Adipocyte (in vitro differentiated cells): ENCODE results near the gene AXIN2.

Source experiments
- DNase-seq: peaks from one replicate; pipeline ENCODE4 v3.0.0-alpha.2; 2015; ENCODE audit warnings: low read depth
- H3K27me3 ChIP-seq: replicated peaks from 2 replicates; pipeline ENCODE4 v1.7.0; 2013; ENCODE audit warnings: mild to moderate bottlenecking, low read length, moderate library complexity; ENCODE audit not compliant: control insufficient read depth, insufficient read depth
- H3K36me3 ChIP-seq: 2 replicates; pipeline ENCODE4 v1.7.0; 2013; ENCODE audit warnings: low read length, mild to moderate bottlenecking, moderate library complexity; ENCODE audit not compliant: control insufficient read depth, insufficient read depth, severe bottlenecking
- H3K4me1 ChIP-seq: 2 replicates; pipeline ENCODE4 v1.7.0; 2013; ENCODE audit warnings: mild to moderate bottlenecking, low read length, moderate library complexity; ENCODE audit not compliant: control insufficient read depth, insufficient read depth
- H3K4me3 ChIP-seq: 2 replicates; pipeline ENCODE4 v1.7.0; 2013; ENCODE audit warnings: mild to moderate bottlenecking, low read length, moderate library complexity
- H3K9ac ChIP-seq: 2 replicates; pipeline ENCODE4 v1.7.0; 2013; ENCODE audit warnings: mild to moderate bottlenecking, low read length, moderate library complexity
- H3K9me3 ChIP-seq: 2 replicates; pipeline ENCODE4 v1.7.0; 2013; ENCODE audit warnings: mild to moderate bottlenecking, low read length, moderate library complexity; ENCODE audit not compliant: control insufficient read depth

AXIN2 gene

DNA sequence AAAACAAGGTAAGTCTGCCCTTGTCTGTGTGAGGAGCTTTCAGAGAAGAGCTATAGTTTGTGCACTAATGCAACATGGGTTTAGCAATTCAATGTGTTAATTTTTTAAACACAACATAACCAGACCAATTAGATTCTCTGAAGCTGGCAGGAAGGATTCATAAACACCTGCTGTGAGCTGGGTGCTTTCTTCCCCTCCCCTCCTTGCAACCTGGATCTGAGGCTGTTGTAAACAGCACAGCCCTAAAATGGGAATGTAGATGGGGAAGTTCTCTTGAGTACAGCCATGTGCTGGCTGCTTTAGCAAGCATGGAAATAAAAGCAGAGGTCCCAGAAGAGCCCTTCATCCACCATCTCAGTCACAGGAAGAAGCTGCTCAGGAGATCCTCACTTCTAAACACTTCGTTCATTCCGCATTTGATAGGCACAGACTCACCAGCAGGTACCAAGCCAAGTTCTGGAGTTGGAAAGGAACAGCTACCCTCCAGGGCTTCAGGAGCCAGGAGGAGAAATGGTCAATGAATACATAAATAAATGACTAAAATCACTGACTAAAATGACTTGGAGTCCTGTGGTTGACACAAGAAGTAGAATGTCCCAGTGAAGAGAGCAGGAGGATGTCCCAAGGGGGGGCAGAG, 21.7 kb downstream of the AXIN2 start:
- H3K9me3 ChIP-seq: no peaks in the 10 kb centered on the region
- H3K27me3 ChIP-seq: no peaks in the 10 kb centered on the region
- peaks cover 9% of the 10 kb centered on the region for H3K4me1 ChIP-seq
- peaks cover 76% of the 10 kb centered on the region for H3K36me3 ChIP-seq
- H3K4me3 ChIP-seq: no peak overlapping the region
- H3K9ac ChIP-seq: no peak overlapping the region
- DNase-seq: no peak

DNA sequence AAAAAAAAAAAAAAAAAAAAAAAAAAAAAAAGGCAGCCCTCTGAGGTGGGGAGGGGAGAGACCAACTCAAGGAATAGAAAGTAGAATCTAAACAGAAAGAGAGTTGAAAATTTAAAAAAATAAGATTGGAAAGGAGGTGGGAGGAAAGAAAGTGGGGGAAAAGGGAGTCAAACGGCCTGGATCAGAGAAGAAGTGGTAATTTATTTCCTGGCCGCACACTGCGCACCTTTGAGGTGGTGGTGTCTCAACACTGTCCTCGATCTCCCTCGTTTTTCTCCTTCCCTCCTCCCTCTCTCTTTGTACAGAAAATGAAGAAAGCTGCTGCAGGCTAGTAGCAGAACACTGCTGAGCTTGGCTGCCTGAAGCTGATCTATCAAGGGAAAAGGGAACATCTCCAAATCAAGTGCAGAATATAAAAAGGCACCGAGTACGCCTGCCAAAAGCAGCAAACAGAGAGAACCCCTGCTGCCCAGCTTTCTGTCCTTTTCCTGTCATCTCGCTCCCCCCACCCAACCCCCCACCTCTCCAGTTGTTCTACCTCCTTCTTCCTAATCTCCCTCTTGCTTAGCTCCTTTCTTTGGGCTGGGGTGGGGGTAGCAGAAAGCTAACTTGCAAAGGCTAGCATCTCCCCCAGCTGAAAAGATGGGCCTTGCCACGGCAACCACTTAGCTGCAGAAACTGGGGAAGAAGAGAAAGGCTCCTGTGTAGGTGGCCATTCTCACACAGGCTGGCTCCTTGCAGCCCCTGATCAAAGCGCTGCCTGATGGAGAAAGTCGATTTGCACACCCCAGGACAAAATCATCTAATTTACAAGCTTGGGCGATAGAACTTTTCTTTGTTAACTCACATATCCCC, 22.5 kb downstream of the AXIN2 start:
- Histone ChIP-seq H3K27me3 (no peaks in the 10 kb centered on the region), H3K9ac (no peak overlapping the region), H3K4me1 (peaks cover 9% of the 10 kb centered on the region), H3K9me3 (no peaks in the 10 kb centered on the region), H3K36me3 (peaks cover 82% of the 10 kb centered on the region), H3K4me3 (no peak overlapping the region)
- DNase-seq: no peak

GRCh38 chr17:65537845-65538674, 23.4 kb downstream of the AXIN2 start:
- Histone ChIP-seq H3K36me3 (peaks cover 83% of the 10 kb centered on the region), H3K9me3 (no peaks in the 10 kb centered on the region), H3K9ac (no peak overlapping the region), H3K27me3 (no peaks in the 10 kb centered on the region), H3K4me3 (no peak overlapping the region), H3K4me1 (peaks cover 9% of the 10 kb centered on the region)
- no peak for DNase-seq

DNA sequence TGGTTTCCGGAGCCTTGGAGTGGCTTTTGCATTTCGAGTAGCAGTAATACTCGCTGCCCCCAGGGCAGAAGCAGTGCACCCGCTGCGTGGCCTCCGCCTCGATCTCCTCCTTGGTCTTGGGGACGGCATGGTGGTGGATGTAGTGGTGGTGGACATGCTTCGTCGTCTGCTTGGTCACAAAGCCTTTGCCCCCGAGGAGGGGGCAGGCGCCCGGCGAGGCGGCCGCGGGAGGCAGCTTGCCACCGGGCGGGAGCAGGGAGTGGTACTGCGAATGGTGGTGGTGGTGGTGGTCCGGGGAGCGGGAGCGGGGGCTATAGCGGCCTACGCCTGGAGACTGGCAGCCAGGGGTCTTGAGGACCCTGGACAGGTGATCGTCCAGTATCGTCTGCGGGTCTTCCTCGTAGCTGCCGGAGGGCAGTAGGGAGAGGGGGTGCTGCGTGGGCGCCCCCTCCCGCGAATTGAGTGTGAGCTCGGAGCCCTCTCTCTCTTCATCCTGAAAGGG, 24.1 kb downstream of the AXIN2 start:
- Histone ChIP-seq H3K36me3 (peaks cover 90% of the 10 kb centered on the region), H3K9me3 (no peaks in the 10 kb centered on the region)

DNA sequence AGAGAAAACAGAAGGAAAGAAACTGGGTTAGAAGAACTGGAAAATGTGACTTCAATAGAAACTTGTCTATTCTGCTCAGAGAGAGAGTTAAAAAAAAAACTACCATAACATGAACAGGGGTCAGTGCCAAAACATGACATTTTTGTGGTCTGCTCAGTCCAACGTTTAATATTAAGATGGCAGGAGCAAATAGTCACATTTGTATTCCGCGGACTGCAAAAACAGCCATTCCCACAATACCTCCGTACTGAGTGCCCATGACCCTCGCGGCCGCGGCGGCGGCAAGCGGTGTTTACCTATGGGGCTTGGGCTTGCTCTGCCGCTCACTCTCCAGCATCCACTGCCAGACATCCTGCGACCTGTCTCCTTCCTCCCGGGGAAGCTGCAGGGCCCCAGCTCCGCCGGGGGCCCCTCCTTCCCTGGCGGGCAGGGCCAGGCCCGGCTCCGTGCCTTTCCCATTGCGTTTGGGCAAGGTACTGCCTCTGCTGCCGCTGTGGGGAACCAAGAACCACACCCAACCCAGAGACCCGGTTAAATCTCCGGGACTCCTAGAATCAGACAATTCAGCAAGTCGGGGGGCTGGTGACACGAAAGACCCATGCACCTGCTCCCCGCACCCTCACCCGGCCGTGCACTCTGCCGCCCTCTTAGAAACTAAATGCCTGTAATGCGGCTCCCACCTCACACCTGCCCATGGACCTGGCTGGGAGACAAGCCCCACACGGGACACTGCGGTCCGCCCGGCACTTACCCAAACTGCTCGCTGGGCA, 24.7 kb downstream of the AXIN2 start:
- H3K36me3 ChIP-seq: peaks cover 89% of the 10 kb centered on the region
- no peak overlapping the region for H3K9ac ChIP-seq
- no peaks in the 10 kb centered on the region for H3K9me3 ChIP-seq
- no peaks in the 10 kb centered on the region for H3K27me3 ChIP-seq
- no peak for DNase-seq
- H3K4me1 ChIP-seq: peaks cover 20% of the 10 kb centered on the region
- H3K4me3 ChIP-seq: no peak overlapping the region

More for the DNA sequence above, 24.1 kb downstream of the AXIN2 start:
- Histone ChIP-seq H3K9ac (no peak overlapping the region), H3K4me1 (peaks cover 14% of the 10 kb centered on the region), H3K4me3 (no peak overlapping the region), H3K27me3 (no peaks in the 10 kb centered on the region)
- DNase-seq: no peak

DNA sequence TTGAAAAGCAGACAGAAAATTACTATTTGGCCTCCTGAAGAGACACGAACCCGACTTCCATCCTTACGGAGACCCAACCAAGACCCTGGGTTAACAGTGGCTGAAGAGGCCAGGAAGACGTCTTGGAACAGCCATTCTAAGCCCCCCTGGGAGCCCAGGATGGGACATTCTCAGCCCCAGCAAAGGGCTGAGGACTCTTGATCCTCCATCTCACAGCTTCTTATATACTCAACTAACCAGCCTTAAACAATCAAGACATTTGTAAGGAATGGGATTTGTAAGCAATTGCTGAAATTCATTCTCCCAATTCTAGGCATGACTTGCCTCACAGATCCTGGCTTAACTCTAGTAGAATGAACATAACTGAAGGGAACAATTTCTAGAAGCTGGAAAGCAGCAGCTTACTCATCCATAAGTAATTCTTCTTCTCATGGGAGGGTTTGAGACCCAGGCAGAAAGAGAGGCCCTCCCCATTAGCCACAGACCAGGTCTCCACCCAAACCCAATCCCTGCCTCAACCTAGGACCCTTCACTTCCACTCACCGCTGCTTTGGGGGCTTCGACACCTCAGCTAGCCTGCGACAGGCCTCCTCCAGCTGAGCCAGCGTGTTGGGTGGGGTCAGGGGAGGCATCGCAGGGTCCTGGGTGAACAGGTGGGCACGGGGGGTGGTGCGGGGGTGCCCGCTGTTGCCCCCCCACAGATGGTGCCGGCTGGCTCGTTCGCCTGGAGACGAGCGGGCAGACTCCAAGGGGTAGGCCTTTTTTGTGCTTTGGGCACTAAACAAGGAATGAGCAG, 25.5 kb downstream of the AXIN2 start:
- DNase-seq: peak; percentile 37
- H3K9me3 ChIP-seq: no peaks in the 10 kb centered on the region
- H3K4me3 ChIP-seq: no peak overlapping the region
- peaks cover 82% of the 10 kb centered on the region for H3K36me3 ChIP-seq
- H3K9ac ChIP-seq: no peak overlapping the region
- peaks cover 28% of the 10 kb centered on the region for H3K4me1 ChIP-seq
- no peaks in the 10 kb centered on the region for H3K27me3 ChIP-seq

DNA sequence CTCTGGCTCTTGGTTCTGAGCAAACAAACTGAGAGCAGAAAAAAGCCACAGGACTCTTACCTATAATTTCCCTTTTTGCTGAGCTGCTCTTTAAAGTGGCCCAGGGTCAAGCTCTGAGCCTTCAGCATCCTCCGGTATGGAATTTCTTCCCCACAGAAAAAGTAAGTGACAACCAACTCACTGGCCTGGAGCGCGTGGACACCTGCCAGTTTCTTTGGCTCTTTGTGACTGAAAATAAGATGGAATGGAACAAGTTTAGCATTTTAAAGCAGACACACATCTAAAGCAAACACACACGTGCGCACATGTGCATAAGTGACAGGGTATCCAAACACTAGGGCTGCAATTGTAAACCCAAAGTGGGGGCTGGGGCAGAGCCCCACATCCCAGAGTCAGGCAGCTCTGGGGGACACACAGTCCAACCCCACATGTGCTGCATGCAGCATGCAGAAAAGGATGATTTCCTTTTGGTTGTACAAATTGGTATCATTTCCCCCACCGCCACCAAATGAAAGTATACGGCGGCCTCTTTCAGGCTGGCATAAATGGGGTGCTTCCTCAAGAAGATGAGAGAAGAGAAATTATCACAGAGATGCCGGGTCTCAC, 27.5 kb downstream of the AXIN2 start:
- Histone ChIP-seq H3K4me3 (no peak overlapping the region), H3K27me3 (no peaks in the 10 kb centered on the region), H3K9ac (no peak overlapping the region), H3K9me3 (no peaks in the 10 kb centered on the region), H3K36me3 (peaks cover 71% of the 10 kb centered on the region), H3K4me1 (peaks cover 36% of the 10 kb centered on the region)
- no peak for DNase-seq

DNA sequence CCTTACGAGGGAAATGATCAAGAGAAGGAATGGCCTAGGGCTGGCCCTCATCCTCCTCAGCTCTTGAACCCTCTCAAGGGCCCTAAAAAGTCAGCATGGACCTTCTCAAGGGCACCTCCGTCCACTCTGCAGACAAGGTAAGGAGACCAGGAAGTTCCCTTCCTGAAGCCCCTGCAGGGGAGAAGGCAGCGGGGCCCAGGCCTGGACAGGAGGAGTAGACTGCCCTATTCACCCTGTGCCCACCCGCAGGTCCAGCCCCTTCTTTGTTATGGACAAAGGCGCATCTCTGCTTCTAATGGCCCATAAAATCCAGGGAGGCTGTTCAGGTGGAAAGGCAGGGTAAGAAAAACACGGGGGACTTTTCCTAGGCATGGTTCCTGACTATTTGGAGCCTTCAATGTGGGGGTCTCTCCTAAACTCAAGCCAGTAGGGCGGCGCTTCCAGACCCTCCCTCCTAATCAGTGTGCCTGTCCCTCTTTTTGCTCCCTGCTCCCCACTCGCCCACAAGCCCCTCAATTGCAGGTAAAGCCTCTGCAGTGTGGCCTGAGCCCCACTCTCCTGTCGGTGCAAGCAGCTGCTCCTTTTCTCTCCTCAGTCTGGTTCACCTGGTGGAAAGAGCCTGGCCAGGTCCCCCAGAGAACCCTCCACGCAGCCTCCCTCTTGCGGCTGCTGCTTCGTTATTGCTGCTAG, 28.2 kb downstream of the AXIN2 start:
- no peak overlapping the region for H3K9ac ChIP-seq
- no peaks in the 10 kb centered on the region for H3K9me3 ChIP-seq
- peaks cover 36% of the 10 kb centered on the region for H3K4me1 ChIP-seq
- DNase-seq: no peak
- no peak overlapping the region for H3K4me3 ChIP-seq
- H3K36me3 ChIP-seq: peaks cover 72% of the 10 kb centered on the region
- H3K27me3 ChIP-seq: no peaks in the 10 kb centered on the region

DNA sequence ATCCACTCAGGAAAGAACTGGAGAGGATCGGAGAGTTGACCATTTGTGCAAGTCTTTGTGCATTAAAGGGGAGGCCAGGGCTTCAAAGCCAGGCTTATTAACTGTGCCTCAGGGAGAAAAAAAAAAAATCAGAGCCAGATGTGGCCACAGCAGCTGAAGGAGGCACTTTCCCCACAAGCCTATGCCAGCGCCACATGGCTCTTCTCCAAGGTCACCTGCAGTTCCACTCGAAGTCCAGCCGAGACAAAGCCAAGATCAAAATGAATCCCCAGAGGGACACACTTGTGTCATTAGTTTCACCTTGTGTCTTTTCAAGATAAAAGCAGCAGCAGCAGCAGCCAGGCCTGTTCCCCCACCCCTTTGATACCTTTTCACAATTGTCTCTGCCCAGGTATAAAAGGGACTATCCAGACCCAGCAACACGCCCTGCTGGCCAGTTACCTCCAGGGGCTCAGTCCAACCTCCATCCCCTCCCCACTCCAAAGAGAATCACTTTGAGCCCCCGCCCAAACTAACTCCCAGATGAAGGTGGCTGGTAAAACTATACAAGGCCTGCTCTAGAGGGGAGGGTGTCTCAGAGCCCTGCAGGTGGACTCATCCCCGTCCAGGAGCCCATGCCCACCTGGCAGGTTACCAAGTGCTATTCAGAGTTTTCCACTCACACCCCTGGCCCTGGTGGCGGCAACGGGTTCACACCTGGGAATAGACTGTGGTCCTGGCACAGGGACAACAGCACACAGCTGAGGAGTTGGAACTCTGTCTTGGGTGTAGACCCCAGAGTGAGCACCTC, 29.2 kb downstream of the AXIN2 start:
- H3K9me3 ChIP-seq: no peaks in the 10 kb centered on the region
- peak overlapping the region; percentile 13 for H3K4me3 ChIP-seq
- H3K4me1 ChIP-seq: peaks cover 36% of the 10 kb centered on the region
- H3K36me3 ChIP-seq: peaks cover 63% of the 10 kb centered on the region
- no peaks in the 10 kb centered on the region for H3K27me3 ChIP-seq
- peak overlapping the region; percentile 71 for H3K9ac ChIP-seq
- peak; percentile 66 for DNase-seq
